ENCODE results near the gene CFAP91. TPM values are rescaled to one million over a fixed set of nuclear protein-coding genes. Genes with fewer than 3 reads are reported as not detected.

The CFAP91 gene
- total and polyA plus RNA-seq, 9 donors, result 5.3 to 47.9 (median 11.4) TPM

DNA sequence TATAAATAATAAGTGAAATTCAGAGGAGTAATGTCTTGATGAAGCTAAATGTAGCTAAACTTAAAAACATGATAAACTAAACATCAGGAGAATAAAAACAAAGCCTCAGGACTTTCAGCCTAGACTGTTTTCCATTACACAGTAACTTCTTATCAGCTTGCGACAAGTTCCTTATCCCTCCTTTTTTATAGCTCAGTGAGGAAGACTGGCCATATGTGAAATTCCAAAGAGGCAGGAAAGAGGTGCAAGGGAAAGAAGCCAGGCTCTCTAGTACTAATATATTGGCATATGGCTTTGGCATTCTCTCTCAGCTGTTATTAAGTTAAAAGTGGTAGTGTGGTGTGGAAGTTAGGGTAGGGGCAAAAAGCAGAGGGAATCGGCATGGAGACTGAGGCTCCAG lies 30.0 kb upstream of the CFAP91 start:
- Histone ChIP-seq H3K4me1 (ENCODE audit: insufficient read depth) (peaks cover 2% of the 10 kb centered on the region), H3K4me3 (no peak overlapping the region), H3K27me3 (no peaks in the 10 kb centered on the region), H3K27ac (no peak overlapping the region), H3K9me3 (no peaks in the 10 kb centered on the region), H3K36me3 (no peaks in the 10 kb centered on the region)
- WGBS, 3 donors, result 50 to 65% (median 54%) methylated on average over 2 of the region's 2 CpGs
- intact Hi-C loops (cut with DNase I), result loop anchor here in 3 of 4 donors (10.0 kb wide), 2 partner anchors 98 to 178 kb away; partner anchors contain the start of genes TIMMDC1 (in 3 of the 3) and ADPRH (in 1 of the 3)
- TF ChIP-seq, protein P1, sequence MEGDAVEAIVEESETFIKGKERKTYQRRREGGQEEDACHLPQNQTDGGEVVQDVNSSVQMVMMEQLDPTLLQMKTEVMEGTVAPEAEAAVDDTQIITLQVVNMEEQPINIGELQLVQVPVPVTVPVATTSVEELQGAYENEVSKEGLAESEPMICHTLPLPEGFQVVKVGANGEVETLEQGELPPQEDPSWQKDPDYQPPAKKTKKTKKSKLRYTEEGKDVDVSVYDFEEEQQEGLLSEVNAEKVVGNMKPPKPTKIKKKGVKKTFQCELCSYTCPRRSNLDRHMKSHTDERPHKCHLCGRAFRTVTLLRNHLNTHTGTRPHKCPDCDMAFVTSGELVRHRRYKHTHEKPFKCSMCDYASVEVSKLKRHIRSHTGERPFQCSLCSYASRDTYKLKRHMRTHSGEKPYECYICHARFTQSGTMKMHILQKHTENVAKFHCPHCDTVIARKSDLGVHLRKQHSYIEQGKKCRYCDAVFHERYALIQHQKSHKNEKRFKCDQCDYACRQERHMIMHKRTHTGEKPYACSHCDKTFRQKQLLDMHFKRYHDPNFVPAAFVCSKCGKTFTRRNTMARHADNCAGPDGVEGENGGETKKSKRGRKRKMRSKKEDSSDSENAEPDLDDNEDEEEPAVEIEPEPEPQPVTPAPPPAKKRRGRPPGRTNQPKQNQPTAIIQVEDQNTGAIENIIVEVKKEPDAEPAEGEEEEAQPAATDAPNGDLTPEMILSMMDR (IDR thresholded peaks at IDR 0.05), result no peak
- TF ChIP-seq POLR2A (IDR thresholded peaks at IDR 0.05) (no peak), EP300 (IDR thresholded peaks at IDR 0.05) (no peak)
- DNase-seq, result no peak

DNA sequence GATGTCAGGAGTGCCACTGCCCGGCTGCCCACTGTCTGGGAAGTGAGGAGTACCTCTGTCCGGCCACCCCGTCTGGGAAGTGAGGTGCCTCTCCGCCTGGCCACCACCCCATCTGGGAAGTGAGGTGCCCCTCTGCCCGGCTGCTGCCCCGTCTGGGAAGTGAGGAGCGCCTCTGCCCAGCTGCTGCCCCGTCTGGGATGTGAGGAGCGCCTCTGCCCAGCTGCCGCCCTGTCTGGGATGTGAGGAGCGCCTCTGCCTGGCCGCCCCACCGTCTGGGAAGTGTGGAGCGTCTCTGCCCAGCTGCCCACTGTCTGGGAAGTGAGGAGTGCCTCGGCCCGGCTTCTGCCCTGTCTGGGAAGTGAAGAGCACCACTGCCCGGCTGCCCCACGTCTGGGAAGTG lies 28.9 kb upstream of the CFAP91 start:
- TF ChIP-seq EP300 (IDR thresholded peaks at IDR 0.05) (no peak), POLR2A (IDR thresholded peaks at IDR 0.05) (no peak)
- TF ChIP-seq, protein P1 (IDR thresholded peaks at IDR 0.05), result no peak
- no peaks in the 10 kb centered on the region for H3K9me3 ChIP-seq
- no peaks in the 10 kb centered on the region for H3K36me3 ChIP-seq
- peaks cover 2% of the 10 kb centered on the region for H3K4me1 ChIP-seq (ENCODE audit: insufficient read depth)
- H3K27me3 ChIP-seq, result no peaks in the 10 kb centered on the region
- DNase-seq, result no peak
- intact Hi-C loops (cut with DNase I), result loop anchor here in 3 of 4 donors (10.0 kb wide), 2 partner anchors 99 to 179 kb away; partner anchors contain the start of genes TIMMDC1 (in 3 of the 3) and ADPRH (in 1 of the 3)
- H3K27ac ChIP-seq, result no peak overlapping the region
- H3K4me3 ChIP-seq, result no peak overlapping the region
- WGBS, 3 donors, result 85 to 93% (median 88%) methylated on average over 10 to 18 of the region's 18 CpGs

DNA sequence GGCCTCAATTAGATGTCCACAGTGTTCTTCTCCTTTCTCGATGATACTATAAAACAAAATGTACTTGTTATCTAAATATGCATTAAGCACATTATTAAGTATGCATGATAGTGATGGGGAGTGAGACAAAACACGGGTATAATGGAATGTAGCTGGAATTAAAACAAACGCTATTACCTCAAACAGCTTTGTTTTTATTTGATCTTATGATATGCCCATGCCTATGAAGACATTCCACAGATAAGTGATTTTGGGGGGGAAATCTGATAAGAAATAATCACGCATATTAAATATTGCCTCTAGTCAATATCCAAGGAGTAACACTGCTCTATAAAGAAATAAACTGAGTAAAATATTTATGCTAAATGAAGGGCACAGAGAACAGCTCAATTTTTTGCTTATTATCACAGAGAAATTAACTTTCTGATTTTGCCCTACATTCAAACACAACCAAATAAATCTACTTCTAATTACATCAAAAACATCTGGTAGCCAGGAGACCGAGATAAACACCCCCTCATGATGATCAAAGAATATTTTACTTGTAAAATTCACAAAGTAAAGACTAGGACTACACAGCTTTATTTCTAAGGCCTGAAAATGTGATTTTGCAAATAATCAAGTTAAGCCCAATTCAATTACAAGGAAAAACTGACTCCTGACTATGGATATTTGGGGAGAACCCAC lies 27.5 kb upstream of the CFAP91 start:
- 27 to 34% (median 27%) methylated on average over 5 of the region's 5 CpGs for WGBS, 3 donors
- DNase-seq, result no peak
- no peaks in the 10 kb centered on the region for H3K9me3 ChIP-seq
- no peaks in the 10 kb centered on the region for H3K36me3 ChIP-seq
- peaks cover 2% of the 10 kb centered on the region for H3K4me1 ChIP-seq (ENCODE audit: insufficient read depth)
- H3K27me3 ChIP-seq, result no peaks in the 10 kb centered on the region
- TF ChIP-seq EP300 (IDR thresholded peaks at IDR 0.05), result no peak
- TF ChIP-seq POLR2A (IDR thresholded peaks at IDR 0.05), result no peak
- TF ChIP-seq, protein P1 (IDR thresholded peaks at IDR 0.05), result no peak
- no peak overlapping the region for H3K4me3 ChIP-seq
- H3K27ac ChIP-seq, result no peak overlapping the region
- intact Hi-C loops (cut with DNase I), result loop anchor here in 3 of 4 donors (10.0 kb wide), 2 partner anchors 101 to 181 kb away; partner anchors contain the start of genes TIMMDC1 (in 3 of the 3) and ADPRH (in 1 of the 3)

DNA sequence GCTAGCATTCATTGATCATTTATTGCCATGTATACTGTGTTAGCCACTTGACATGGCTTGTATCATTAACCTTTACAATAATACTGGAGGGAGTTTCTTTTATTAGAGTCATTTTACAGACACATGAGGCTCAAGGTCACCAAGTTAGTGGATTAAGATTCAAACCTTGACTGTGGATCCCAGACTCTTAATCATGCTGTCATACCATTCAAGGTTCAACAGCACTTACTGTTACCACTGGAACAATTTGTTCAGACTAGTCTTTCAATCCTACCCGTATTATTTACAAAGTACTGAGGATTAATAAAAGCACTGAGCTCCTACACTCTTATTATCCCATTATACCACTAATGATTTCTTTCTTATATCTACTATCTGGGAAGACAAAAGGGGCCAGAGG lies 26.8 kb upstream of the CFAP91 start:
- no peak for DNase-seq
- Histone ChIP-seq H3K27ac (peak overlapping the region in 1 of 2 donors; percentile 6), H3K4me1 (ENCODE audit: insufficient read depth) (peaks cover 2% of the 10 kb centered on the region), H3K4me3 (peak overlapping the region; percentile 85), H3K9me3 (no peaks in the 10 kb centered on the region), H3K36me3 (no peaks in the 10 kb centered on the region), H3K27me3 (no peaks in the 10 kb centered on the region)
- TF ChIP-seq EP300 (IDR thresholded peaks at IDR 0.05) (no peak), POLR2A (IDR thresholded peaks at IDR 0.05) (no peak)
- TF ChIP-seq, protein P1 (IDR thresholded peaks at IDR 0.05), result no peak
- 4 to 21% (median 17%) methylated on average over 1 of the region's 1 CpG for WGBS, 3 donors
- intact Hi-C loops (cut with DNase I), result loop anchor here in 3 of 4 donors (10.0 kb wide), 2 partner anchors 101 to 181 kb away; partner anchors contain the start of genes TIMMDC1 (in 3 of the 3) and ADPRH (in 1 of the 3)
